ENCODE measurements around the gene SEC61A1. TPM values are rescaled to one million over a fixed set of nuclear protein-coding genes. Genes with fewer than 3 reads are reported as not detected.

Gene SEC61A1
- total and polyA plus RNA-seq, 4 donors: 80.4 to 295 (median 147) TPM

GRCh38 chr3:128060473-128061381, 8.5 kb downstream of the SEC61A1 start:
- no peaks in the 10 kb centered on the region for H3K27me3 ChIP-seq (ENCODE audit: control insufficient read depth in 4 of 4, insufficient read depth in 4 of 4, low read length in 3 of 4)
- WGBS: 86% methylated on average over 11 of the region's 11 CpGs
- no peaks in the 10 kb centered on the region for H3K9me3 ChIP-seq (ENCODE audit: control insufficient read depth in 4 of 4, low read length in 3 of 4)
- DNase-seq (ENCODE audit: low spot score): no peak
- H3K4me3 ChIP-seq (ENCODE audit: low read depth in 1 of 3, low read length in 3 of 3): no peak overlapping the region
- TF ChIP-seq RXRA (IDR thresholded peaks at IDR 0.05) (no peak), TAF1 (conservative IDR thresholded peaks at IDR 0.05) (no peak), HNF4G (IDR thresholded peaks at IDR 0.05) (no peak), FOXA1 (IDR thresholded peaks at IDR 0.05) (no peak)
- TF ChIP-seq, protein P1, sequence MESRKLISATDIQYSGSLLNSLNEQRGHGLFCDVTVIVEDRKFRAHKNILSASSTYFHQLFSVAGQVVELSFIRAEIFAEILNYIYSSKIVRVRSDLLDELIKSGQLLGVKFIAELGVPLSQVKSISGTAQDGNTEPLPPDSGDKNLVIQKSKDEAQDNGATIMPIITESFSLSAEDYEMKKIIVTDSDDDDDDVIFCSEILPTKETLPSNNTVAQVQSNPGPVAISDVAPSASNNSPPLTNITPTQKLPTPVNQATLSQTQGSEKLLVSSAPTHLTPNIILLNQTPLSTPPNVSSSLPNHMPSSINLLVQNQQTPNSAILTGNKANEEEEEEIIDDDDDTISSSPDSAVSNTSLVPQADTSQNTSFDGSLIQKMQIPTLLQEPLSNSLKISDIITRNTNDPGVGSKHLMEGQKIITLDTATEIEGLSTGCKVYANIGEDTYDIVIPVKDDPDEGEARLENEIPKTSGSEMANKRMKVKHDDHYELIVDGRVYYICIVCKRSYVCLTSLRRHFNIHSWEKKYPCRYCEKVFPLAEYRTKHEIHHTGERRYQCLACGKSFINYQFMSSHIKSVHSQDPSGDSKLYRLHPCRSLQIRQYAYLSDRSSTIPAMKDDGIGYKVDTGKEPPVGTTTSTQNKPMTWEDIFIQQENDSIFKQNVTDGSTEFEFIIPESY (IDR thresholded peaks at IDR 0.05): no peak
- TF ChIP-seq, protein P2, sequence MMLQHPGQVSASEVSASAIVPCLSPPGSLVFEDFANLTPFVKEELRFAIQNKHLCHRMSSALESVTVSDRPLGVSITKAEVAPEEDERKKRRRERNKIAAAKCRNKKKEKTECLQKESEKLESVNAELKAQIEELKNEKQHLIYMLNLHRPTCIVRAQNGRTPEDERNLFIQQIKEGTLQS (IDR thresholded peaks at IDR 0.05): no peak
- peaks cover 23 to 79% (median 77%) of the 10 kb centered on the region in 4 donors for H3K36me3 ChIP-seq (ENCODE audit: control insufficient read depth in 4 of 4, insufficient read depth in 3 of 4, low read depth in 1 of 4, low read length in 3 of 4)
- no peak overlapping the region for H3K27ac ChIP-seq (ENCODE audit: low read depth in 1 of 2, low read length in 2 of 2)
- H3K4me1 ChIP-seq (ENCODE audit: control insufficient read depth in 4 of 4, insufficient read depth in 4 of 4, low read length in 3 of 4): peaks cover 0 to under 1% (median 0%) of the 10 kb centered on the region in 4 donors
- no peak overlapping the region for H3K9ac ChIP-seq (ENCODE audit: low read depth in 1 of 2, low read length in 2 of 2)

DNA sequence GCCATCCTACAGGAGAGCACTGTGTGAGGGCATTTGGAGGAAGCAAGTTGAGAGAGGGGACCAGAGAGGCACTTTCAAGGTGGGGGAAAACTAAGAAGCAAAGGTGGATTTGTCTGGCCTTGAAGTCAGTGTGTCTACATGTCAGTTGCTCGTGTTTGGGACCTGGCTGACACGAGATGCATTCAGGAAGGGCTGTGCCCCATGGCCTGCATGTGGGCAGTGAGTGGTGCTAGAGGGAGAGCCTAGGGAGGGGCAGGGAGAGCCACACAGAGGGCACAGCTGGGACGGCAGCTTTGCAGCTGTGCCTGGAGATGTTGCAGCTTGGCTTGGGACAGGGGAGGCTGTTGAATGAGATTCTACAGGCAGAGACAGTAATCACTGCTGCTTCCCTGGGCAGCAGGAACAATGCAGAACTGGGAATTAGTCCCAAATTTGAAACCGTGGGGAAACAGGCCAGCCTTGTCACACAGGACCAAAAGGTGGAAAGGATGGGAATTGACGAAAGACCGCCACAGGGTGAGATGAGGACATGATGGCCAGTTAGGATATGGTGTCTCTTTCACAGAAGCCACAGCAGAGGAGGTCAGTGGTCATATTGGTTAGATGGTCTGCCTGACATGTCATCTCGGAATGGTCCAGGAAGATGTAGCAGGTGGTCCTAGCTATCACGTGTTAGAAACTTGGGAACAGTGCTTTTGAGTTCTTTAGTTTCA, 10.0 kb downstream of the SEC61A1 start:
- no peak for DNase-seq (ENCODE audit: low spot score)
- Histone ChIP-seq H3K36me3 (ENCODE audit: control insufficient read depth in 4 of 4, insufficient read depth in 3 of 4, low read depth in 1 of 4, low read length in 3 of 4) (peaks cover 33 to 80% (median 78%) of the 10 kb centered on the region in 4 donors), H3K9ac (ENCODE audit: low read depth in 1 of 2, low read length in 2 of 2) (no peak overlapping the region), H3K4me1 (ENCODE audit: control insufficient read depth in 4 of 4, insufficient read depth in 4 of 4, low read length in 3 of 4) (peaks cover 0 to 3% (median under 1%) of the 10 kb centered on the region in 4 donors), H3K4me3 (ENCODE audit: low read depth in 1 of 3, low read length in 3 of 3) (no peak overlapping the region), H3K27ac (ENCODE audit: low read depth in 1 of 2, low read length in 2 of 2) (no peak overlapping the region), H3K27me3 (ENCODE audit: control insufficient read depth in 4 of 4, insufficient read depth in 4 of 4, low read length in 3 of 4) (no peaks in the 10 kb centered on the region), H3K9me3 (ENCODE audit: control insufficient read depth in 4 of 4, low read length in 3 of 4) (no peaks in the 10 kb centered on the region)
- TF ChIP-seq, protein P3, sequence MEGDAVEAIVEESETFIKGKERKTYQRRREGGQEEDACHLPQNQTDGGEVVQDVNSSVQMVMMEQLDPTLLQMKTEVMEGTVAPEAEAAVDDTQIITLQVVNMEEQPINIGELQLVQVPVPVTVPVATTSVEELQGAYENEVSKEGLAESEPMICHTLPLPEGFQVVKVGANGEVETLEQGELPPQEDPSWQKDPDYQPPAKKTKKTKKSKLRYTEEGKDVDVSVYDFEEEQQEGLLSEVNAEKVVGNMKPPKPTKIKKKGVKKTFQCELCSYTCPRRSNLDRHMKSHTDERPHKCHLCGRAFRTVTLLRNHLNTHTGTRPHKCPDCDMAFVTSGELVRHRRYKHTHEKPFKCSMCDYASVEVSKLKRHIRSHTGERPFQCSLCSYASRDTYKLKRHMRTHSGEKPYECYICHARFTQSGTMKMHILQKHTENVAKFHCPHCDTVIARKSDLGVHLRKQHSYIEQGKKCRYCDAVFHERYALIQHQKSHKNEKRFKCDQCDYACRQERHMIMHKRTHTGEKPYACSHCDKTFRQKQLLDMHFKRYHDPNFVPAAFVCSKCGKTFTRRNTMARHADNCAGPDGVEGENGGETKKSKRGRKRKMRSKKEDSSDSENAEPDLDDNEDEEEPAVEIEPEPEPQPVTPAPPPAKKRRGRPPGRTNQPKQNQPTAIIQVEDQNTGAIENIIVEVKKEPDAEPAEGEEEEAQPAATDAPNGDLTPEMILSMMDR (IDR thresholded peaks at IDR 0.05; ENCODE audit: low read depth, low read length, missing input control): no peak
- TF ChIP-seq, protein P4, sequence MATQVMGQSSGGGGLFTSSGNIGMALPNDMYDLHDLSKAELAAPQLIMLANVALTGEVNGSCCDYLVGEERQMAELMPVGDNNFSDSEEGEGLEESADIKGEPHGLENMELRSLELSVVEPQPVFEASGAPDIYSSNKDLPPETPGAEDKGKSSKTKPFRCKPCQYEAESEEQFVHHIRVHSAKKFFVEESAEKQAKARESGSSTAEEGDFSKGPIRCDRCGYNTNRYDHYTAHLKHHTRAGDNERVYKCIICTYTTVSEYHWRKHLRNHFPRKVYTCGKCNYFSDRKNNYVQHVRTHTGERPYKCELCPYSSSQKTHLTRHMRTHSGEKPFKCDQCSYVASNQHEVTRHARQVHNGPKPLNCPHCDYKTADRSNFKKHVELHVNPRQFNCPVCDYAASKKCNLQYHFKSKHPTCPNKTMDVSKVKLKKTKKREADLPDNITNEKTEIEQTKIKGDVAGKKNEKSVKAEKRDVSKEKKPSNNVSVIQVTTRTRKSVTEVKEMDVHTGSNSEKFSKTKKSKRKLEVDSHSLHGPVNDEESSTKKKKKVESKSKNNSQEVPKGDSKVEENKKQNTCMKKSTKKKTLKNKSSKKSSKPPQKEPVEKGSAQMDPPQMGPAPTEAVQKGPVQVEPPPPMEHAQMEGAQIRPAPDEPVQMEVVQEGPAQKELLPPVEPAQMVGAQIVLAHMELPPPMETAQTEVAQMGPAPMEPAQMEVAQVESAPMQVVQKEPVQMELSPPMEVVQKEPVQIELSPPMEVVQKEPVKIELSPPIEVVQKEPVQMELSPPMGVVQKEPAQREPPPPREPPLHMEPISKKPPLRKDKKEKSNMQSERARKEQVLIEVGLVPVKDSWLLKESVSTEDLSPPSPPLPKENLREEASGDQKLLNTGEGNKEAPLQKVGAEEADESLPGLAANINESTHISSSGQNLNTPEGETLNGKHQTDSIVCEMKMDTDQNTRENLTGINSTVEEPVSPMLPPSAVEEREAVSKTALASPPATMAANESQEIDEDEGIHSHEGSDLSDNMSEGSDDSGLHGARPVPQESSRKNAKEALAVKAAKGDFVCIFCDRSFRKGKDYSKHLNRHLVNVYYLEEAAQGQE (IDR thresholded peaks at IDR 0.05): no peak
- TF ChIP-seq YY1 (IDR thresholded peaks at IDR 0.05) (no peak), EGR1 (IDR thresholded peaks at IDR 0.05; ENCODE audit: low read depth in 2 of 2) (no peak), RAD21 (IDR thresholded peaks at IDR 0.05) (no peak), RXRA (IDR thresholded peaks at IDR 0.05) (no peak), HNF4G (IDR thresholded peaks at IDR 0.05) (no peak), NR2F2 (IDR thresholded peaks at IDR 0.05) (no peak), HNF4A (conservative IDR thresholded peaks at IDR 0.05) (no peak), SP1 (IDR thresholded peaks at IDR 0.05) (no peak), JUND (IDR thresholded peaks at IDR 0.05) (no peak), FOXA2 (IDR thresholded peaks at IDR 0.05) (no peak), FOXA1 (IDR thresholded peaks at IDR 0.05) (no peak), GABPA (IDR thresholded peaks at IDR 0.05 in 1 of 2, conservative IDR thresholded peaks at IDR 0.05 in 1 of 2) (no peak)
- TF ChIP-seq, protein P1 (IDR thresholded peaks at IDR 0.05): no peak
- TF ChIP-seq, protein P2 (IDR thresholded peaks at IDR 0.05): no peak
- TF ChIP-seq, protein P5, sequence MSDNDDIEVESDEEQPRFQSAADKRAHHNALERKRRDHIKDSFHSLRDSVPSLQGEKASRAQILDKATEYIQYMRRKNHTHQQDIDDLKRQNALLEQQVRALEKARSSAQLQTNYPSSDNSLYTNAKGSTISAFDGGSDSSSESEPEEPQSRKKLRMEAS (IDR thresholded peaks at IDR 0.05): no peak
- WGBS: 70% methylated on average over 8 of the region's 8 CpGs
